Stimulated activated memory B cell treated with anti-CD40 and anti-IgM and Interleukin-4, amounts not matched to agents 10 μg/mL and 1 μg/mL and 100 μg/mL, for 72 hours (primary cell): Measurements from ENCODE around the gene CENPS.
"Not testable (repeated sequence)": the region's sequence is repeated elsewhere in the genome, so short reads cannot be mapped to it uniquely, and the experiment has no call there.

Experiments used
- ATAC-seq: fragments of 150-1000 bp; cut with Tn5 transposase; 2 replicates; pipeline ENCODE4 v1.10.0; 2021
- H3K27ac Mint-ChIP-seq: one replicate; pipeline ENCODE4 v1.8.0; 2022; ENCODE audit warnings: mild to moderate bottlenecking, mixed read lengths
- H3K27me3 Mint-ChIP-seq: one replicate; pipeline ENCODE4 v1.8.0; 2022; ENCODE audit warnings: mixed read lengths
- H3K36me3 Mint-ChIP-seq: one replicate; pipeline ENCODE4 v1.8.0; 2022; ENCODE audit warnings: mixed read lengths
- H3K4me1 Mint-ChIP-seq: one replicate; pipeline ENCODE4 v1.8.0; 2022; ENCODE audit warnings: mixed read lengths
- H3K4me3 Mint-ChIP-seq: one replicate; pipeline ENCODE4 v1.8.0; 2022; ENCODE audit warnings: mild to moderate bottlenecking, moderate library complexity, mixed read lengths
- H3K9me3 Mint-ChIP-seq: one replicate; pipeline ENCODE4 v1.8.0; 2022; ENCODE audit warnings: mixed read lengths

The CENPS gene

GRCh38 chr1:10456661-10457060 lies 26.4 kb downstream of the CENPS start:
- Mint-ChIP-seq H3K27me3 (no peaks in the 10 kb centered on the region), H3K9me3 (no peaks in the 10 kb centered on the region), H3K36me3 (peaks cover 9% of the 10 kb centered on the region), H3K4me1 (no peaks in the 10 kb centered on the region), H3K4me3 (no peak overlapping the region), H3K27ac (no peak overlapping the region)
- no peak for ATAC-seq

DNA sequence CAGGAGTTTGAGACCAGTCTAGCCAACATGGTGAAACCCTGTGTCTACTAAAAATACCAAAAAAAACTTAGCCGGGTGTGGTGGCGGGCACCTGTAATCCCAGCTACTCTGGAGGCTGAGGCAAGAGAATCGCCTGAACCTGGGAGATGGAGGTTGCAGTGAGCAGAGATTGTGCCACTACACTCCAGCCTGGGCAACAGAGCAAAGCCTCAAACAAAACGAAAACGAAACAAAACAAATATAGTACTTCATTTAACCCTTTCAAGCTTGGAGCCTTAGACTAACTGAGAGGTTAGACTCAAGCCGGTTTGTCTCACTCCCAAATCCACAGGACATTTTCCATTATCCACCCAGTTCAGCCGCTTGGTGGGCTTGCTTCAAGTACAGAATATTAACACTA lies 27.2 kb downstream of the CENPS start:
- H3K27me3 Mint-ChIP-seq, H3K27ac Mint-ChIP-seq, H3K4me3 Mint-ChIP-seq, ATAC-seq, H3K4me1 Mint-ChIP-seq, H3K9me3 Mint-ChIP-seq: not testable (repeated sequence)
- H3K36me3 Mint-ChIP-seq: peaks cover 17% of the 10 kb centered on the region

DNA sequence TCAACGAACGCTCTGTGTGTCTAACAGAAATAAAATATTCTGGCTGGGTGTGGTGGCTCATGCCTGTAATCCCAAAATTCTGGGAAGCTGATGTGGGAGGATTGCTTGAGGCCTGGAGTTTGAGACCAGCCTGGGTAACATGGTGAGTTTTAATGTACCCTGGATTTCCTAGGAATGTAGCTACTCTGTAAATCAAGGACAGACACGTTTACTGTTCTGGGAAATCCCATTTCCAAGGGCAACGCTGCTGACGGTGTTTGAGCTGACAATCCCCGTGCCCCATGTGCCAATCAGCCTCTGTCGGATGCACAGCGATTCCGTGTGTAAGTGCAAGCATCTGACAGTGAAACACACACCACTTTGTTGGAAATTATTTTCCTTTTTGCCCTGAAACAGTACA lies 27.6 kb downstream of the CENPS start:
- Mint-ChIP-seq H3K36me3 (peaks cover 21% of the 10 kb centered on the region), H3K4me1 (no peaks in the 10 kb centered on the region), H3K4me3 (no peak overlapping the region), H3K9me3 (no peaks in the 10 kb centered on the region), H3K27ac (no peak overlapping the region), H3K27me3 (no peaks in the 10 kb centered on the region)
- no peak for ATAC-seq

GRCh38 chr1:10459184-10459583 lies 29.0 kb downstream of the CENPS start:
- no peaks in the 10 kb centered on the region for H3K9me3 Mint-ChIP-seq

GRCh38 chr1:10467078-10467477 lies 36.8 kb downstream of the CENPS start:
- peaks cover 19% of the 10 kb centered on the region for H3K4me1 Mint-ChIP-seq
- no peak overlapping the region for H3K27ac Mint-ChIP-seq
- H3K27me3 Mint-ChIP-seq: no peaks in the 10 kb centered on the region
- ATAC-seq: no peak
- peaks cover 32% of the 10 kb centered on the region for H3K36me3 Mint-ChIP-seq
- H3K9me3 Mint-ChIP-seq: no peaks in the 10 kb centered on the region
- no peak overlapping the region for H3K4me3 Mint-ChIP-seq

More at GRCh38 chr1:10459184-10459583, 29.0 kb downstream of the CENPS start:
- Mint-ChIP-seq H3K36me3 (peaks cover 31% of the 10 kb centered on the region), H3K4me3 (no peak overlapping the region), H3K4me1 (no peaks in the 10 kb centered on the region), H3K27ac (no peak overlapping the region), H3K27me3 (no peaks in the 10 kb centered on the region)
- no peak for ATAC-seq

- peaks cover 41% of the 10 kb centered on the region for H3K4me1 Mint-ChIP-seq
- ATAC-seq: no peak
- H3K4me3 Mint-ChIP-seq: no peak overlapping the region
These were observed 39.8 kb downstream of the CENPS start for GRCh38 chr1:10470043-10470442.

DNA sequence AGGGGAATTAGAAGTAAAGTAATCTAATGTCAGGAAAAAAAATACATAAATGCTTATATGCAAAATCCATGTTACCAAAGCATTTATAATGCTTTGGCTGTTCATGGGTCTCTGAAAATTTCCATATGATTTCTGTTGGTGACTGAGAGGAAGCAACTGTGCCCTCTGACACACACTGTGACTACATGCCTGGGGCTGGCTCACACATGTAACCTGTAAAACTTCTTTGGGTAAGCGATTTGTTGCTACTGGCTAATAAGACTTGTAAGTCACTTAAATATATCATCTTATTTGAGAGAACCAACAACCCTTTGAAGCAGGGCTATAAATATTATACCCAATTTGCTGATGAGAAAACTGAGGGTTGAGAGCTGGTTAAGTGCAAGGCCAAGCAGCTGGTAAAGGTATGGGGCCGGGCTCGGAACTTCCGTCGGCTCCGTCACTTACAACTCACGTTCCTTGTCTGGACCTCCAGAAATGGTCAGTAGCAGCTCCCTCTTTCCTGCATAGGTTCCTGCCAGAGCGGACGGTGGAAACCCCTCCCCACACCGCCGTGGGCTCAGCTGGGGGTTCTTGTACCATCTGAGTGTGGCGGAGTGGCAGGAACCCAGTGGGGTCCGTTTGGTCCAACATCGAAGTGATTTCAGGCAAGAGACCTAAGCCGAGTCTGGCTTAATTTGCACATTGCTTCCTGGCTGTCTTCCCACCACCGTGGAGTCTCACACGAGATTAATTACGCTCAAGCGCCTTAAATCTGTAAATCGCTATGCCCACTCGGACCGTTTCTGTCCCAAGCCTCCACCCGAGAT lies 41.4 kb downstream of the CENPS start:
- peaks cover 55% of the 10 kb centered on the region for H3K4me1 Mint-ChIP-seq
- peak; percentile 1 for ATAC-seq
- H3K27me3 Mint-ChIP-seq: no peaks in the 10 kb centered on the region
- H3K36me3 Mint-ChIP-seq: peaks cover 15% of the 10 kb centered on the region
- H3K27ac Mint-ChIP-seq: peak overlapping the region; percentile 96
- H3K4me3 Mint-ChIP-seq: peak overlapping the region; percentile 98
- H3K9me3 Mint-ChIP-seq: peaks cover 2% of the 10 kb centered on the region

More at GRCh38 chr1:10470043-10470442, 39.8 kb downstream of the CENPS start:
- Mint-ChIP-seq H3K9me3 (peaks cover 2% of the 10 kb centered on the region), H3K36me3 (peaks cover 15% of the 10 kb centered on the region), H3K27me3 (no peaks in the 10 kb centered on the region), H3K27ac (no peak overlapping the region)

GRCh38 chr1:10472220-10473144 lies 42.2 kb downstream of the CENPS start, which contains the start of gene DFFA:
Gene DFFA (minus strand): TSS chr1:10472529. CDS start chr1:10472458, 71 bp downstream.
- H3K9me3 Mint-ChIP-seq: peaks cover 2% of the 10 kb centered on the region
- H3K4me3 Mint-ChIP-seq: peak within 1 kb of the TSS; percentile 98
- peak within 1 kb of the TSS; percentile 96 for H3K27ac Mint-ChIP-seq
- ATAC-seq: peak; percentile 93
- peaks cover 9% of the 10 kb centered on the region for H3K36me3 Mint-ChIP-seq
- no peaks in the 10 kb centered on the region for H3K27me3 Mint-ChIP-seq
- peaks cover 56% of the 10 kb centered on the region for H3K4me1 Mint-ChIP-seq

DNA sequence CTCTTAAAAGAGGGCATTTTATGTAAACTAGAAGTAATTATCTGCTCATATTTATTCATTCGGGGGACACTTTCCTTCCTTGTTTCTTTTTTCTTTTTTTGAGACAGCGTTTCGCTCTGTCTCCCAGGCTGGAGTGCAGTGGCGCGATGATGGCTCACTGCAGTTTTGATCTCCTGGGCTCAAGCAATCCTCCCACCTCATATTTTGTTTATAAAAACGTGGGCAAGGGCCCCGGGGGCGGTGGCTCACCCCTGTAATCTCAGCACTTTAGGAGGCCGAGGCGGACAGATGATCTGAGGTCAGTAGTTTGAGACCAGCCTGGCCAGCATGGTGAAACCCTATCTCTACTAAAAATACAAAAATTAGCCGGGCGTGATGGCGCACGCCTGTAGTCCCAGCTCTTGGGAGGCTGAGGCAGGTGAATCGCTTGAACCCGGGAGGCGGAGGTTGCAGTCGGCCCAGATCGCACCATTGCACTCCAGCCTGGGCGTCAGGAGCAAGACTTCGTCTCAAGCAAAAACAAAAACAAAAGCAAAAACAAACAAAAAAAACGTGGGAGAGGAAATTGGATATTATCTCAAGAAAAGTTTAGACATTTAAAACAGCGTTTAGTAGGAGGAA lies 43.0 kb downstream of the CENPS start:
- Mint-ChIP-seq H3K4me1 (peaks cover 51% of the 10 kb centered on the region), H3K36me3 (peaks cover 1% of the 10 kb centered on the region)

DNA sequence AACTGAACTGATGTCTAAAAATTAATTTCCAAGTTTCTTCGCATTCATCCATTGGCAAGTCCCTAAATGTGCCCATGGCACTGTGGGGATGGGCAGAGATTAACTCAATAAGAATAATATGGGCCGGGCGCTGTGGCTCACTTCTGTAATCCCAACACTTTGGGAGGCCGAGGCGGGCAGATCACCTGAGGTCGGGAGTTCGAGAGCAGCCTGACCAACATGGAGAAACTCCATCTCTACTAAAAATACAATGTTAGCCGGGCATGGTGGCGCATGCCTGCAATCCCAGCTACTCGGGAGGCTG lies 44.0 kb downstream of the CENPS start:
- H3K27me3 Mint-ChIP-seq, ATAC-seq, H3K36me3 Mint-ChIP-seq, H3K9me3 Mint-ChIP-seq: not testable (repeated sequence)
- H3K27ac Mint-ChIP-seq: peak overlapping the region; percentile 96
- H3K4me3 Mint-ChIP-seq: peak overlapping the region; percentile 96
- H3K4me1 Mint-ChIP-seq: peaks cover 54% of the 10 kb centered on the region

More for the DNA sequence above, 43.0 kb downstream of the CENPS start:
- peaks cover 2% of the 10 kb centered on the region for H3K9me3 Mint-ChIP-seq
- H3K27ac Mint-ChIP-seq: peak overlapping the region; percentile 96
- no peaks in the 10 kb centered on the region for H3K27me3 Mint-ChIP-seq
- H3K4me3 Mint-ChIP-seq: peak overlapping the region; percentile 98
- no peak for ATAC-seq

DNA sequence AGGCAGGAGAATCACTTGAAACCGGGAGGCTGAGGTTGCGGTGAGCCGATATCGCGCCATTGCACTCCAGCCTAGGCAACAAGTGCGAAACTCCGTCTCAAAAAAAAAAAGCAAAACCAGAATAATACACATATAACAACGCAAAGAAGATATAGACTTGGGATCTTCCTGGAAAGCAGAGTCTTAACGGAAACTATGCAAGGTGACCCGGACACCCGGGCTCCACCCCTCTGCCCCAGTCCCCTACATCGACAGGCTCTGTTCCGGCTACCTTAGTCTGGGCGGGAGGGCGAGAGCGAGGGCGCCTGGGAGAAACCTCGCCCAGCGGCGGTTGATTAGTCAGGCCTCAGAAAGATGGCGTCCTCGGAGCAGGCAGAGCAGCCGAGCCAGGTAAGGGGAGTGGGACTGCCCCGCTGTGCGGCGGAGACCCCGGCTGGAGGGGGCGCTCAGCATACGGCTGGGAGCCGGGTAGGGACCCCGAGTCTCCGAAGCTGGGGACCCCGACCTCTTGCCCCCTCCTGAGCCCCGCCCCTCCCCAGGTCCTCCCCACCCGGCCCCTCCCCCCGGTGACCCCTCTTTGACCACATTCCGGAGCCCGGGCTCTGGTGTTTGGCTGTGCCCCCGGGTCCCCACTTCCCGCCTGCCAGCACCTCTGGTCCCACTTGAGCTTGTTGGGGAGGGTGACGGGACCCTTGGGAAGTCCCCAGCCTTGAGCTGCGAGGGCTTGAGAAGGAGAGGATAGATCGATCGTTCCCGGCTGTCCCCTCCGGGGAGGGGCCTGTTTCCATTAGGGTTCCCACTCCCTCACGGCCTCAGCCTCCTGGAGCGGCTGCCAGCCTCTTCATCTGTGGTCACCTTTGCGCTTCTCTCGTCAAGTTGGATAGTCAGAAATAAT lies 44.6 kb downstream of the CENPS start, which contains the start of gene PEX14:
Gene PEX14, plus strand, starts transcription at position 338 of the 895 bp plus-strand sequence. Its CDS starts 17 bp downstream, at position 355.
- H3K9me3 Mint-ChIP-seq: peaks cover 2% of the 10 kb centered on the region
- H3K27ac Mint-ChIP-seq: peak within 1 kb of the TSS; percentile 96
- ATAC-seq: peak; percentile 90
- no peaks in the 10 kb centered on the region for H3K36me3 Mint-ChIP-seq
- peak within 1 kb of the TSS; percentile 96 for H3K4me3 Mint-ChIP-seq
- peaks cover 57% of the 10 kb centered on the region for H3K4me1 Mint-ChIP-seq
- no peaks in the 10 kb centered on the region for H3K27me3 Mint-ChIP-seq

GRCh38 chr1:10475510-10475909 lies 45.3 kb downstream of the CENPS start:
- no peaks in the 10 kb centered on the region for H3K36me3 Mint-ChIP-seq
- no peaks in the 10 kb centered on the region for H3K27me3 Mint-ChIP-seq
- peaks cover 2% of the 10 kb centered on the region for H3K9me3 Mint-ChIP-seq
- no peak for ATAC-seq
- H3K27ac Mint-ChIP-seq: peak overlapping the region; percentile 96
- H3K4me1 Mint-ChIP-seq: peaks cover 57% of the 10 kb centered on the region
- peak overlapping the region; percentile 96 for H3K4me3 Mint-ChIP-seq

- Mint-ChIP-seq H3K27me3 (no peaks in the 10 kb centered on the region), H3K4me3 (no peak overlapping the region)
These were observed 49.1 kb downstream of the CENPS start for GRCh38 chr1:10479296-10479695.

GRCh38 chr1:10480614-10481013 lies 50.4 kb downstream of the CENPS start:
- no peak overlapping the region for H3K4me3 Mint-ChIP-seq
- no peak for ATAC-seq
- no peaks in the 10 kb centered on the region for H3K9me3 Mint-ChIP-seq
- peaks cover 12% of the 10 kb centered on the region for H3K36me3 Mint-ChIP-seq
- peaks cover 24% of the 10 kb centered on the region for H3K4me1 Mint-ChIP-seq
- H3K27ac Mint-ChIP-seq: no peak overlapping the region
- no peaks in the 10 kb centered on the region for H3K27me3 Mint-ChIP-seq

More at GRCh38 chr1:10479296-10479695, 49.1 kb downstream of the CENPS start:
- Mint-ChIP-seq H3K27ac (no peak overlapping the region), H3K4me1 (peaks cover 29% of the 10 kb centered on the region), H3K36me3 (peaks cover 5% of the 10 kb centered on the region), H3K9me3 (no peaks in the 10 kb centered on the region)
- no peak for ATAC-seq
